HepG2 (cell line): ENCODE data around the gene PBX2. TPM values are rescaled to one million over a fixed set of nuclear protein-coding genes. Genes with fewer than 3 reads are reported as not detected.

Experiments
- ATAC-seq: fragments of 200-7000 bp; cut with Tn5 transposase; 3 replicates; pipeline ENCODE4 v1.9.1; 2020; ENCODE audit warnings: mild to moderate bottlenecking, moderate library complexity
- BruUV-seq: library from RNA; stranded (reverse); fragments of 400-500 nt; replicated peaks from 2 replicates; lab custom pipeline; 2021; lab: Mats Ljungman, UMichigan
- CTCF ChIA-PET: fragments of 300-600 bp; formaldehyde crosslinking; extraction: SDS; loops from one replicate; lab custom pipeline; 2021; ENCODE audit warnings: low total read pairs, inconsistent platforms, low intra/inter-chr PET ratio; lab: Yijun Ruan, JAX
- POLR2A ChIA-PET: fragments of 350-600 bp; sonication (Branson Sonifier 250); formaldehyde crosslinking; loops from one replicate; lab custom pipeline; 2020; ENCODE audit warnings: antibody characterized with exemption, inconsistent platforms; lab: Yijun Ruan, JAX
- DNase-seq: peaks from one replicate; pipeline ENCODE4 v3.0.0-alpha.2; 2015; ENCODE audit warnings: low spot score
- FAIRE-seq: peaks from 3 replicates; lab custom pipeline; 2011; peaks lifted over from hg19 to GRCh38; lab: Jason Lieb, UNC
- H2AFZ ChIP-seq: one replicate; pipeline ENCODE4 v1.6.1; 2011; ENCODE audit warnings: low read length, inconsistent platforms
- H3K27ac ChIP-seq: fragments of 300-600 bp; 3 replicates; pipeline ENCODE4 v1.8.0; 2011; ENCODE audit warnings: mixed run types, mild to moderate bottlenecking, mixed read lengths, low read length, inconsistent platforms; ENCODE audit not compliant: insufficient read depth; ENCODE audit errors: extremely low read length
- H3K27me3 ChIP-seq, 2 experiments: fragments of 200-600 bp in 1 of 2; 2 replicates in 1 of 2; 3 replicates in 1 of 2; pipeline versions ENCODE4 v1.6.0 to v1.8.0; 2011; ENCODE audit warnings: low read length in 2 of 2, mild to moderate bottlenecking in 2 of 2, moderate library complexity in 2 of 2, inconsistent platforms in 1 of 2; ENCODE audit not compliant: insufficient read depth in 2 of 2, control insufficient read depth in 1 of 2
- H3K36me3 ChIP-seq, 2 experiments: fragments of 200-600 bp in 1 of 2; replicated peaks in 1 of 2; 2 replicates in 1 of 2; 3 replicates in 1 of 2; pipeline versions ENCODE4 v1.5.1 to v1.8.0; 2011; ENCODE audit warnings: low read length in 2 of 2, inconsistent platforms in 1 of 2; ENCODE audit not compliant: insufficient read depth in 2 of 2, control insufficient read depth in 1 of 2
- H3K4me1 ChIP-seq: 2 replicates; pipeline ENCODE4 v1.5.1; 2012; ENCODE audit warnings: low read length, inconsistent platforms; ENCODE audit not compliant: insufficient read depth
- H3K4me2 ChIP-seq: 2 replicates; pipeline ENCODE4 v1.6.0; 2011; ENCODE audit warnings: low read depth, low read length, inconsistent platforms
- H3K4me3 ChIP-seq, 3 experiments: fragments of 200-600 bp in 1 of 3; sonication (generic), shearing (Covaris generic) in 1 of 3; replicated peaks in 1 of 3; 2 replicates each; pipeline ENCODE4 v1.5.1; 2011 to 2016; ENCODE audit warnings: low read length in 3 of 3, inconsistent platforms in 2 of 3, low read depth in 2 of 3, mild to moderate bottlenecking in 2 of 3, control low read depth in 1 of 3, mixed read lengths in 1 of 3; ENCODE audit not compliant: insufficient read depth in 1 of 3
- H3K79me2 ChIP-seq: one replicate; pipeline ENCODE4 v1.6.1; 2011; ENCODE audit warnings: low read length, inconsistent platforms; ENCODE audit not compliant: insufficient read depth
- H3K9ac ChIP-seq: 2 replicates; pipeline ENCODE4 v1.6.0; 2011; ENCODE audit warnings: mild to moderate bottlenecking, low read depth, low read length, inconsistent platforms; ENCODE audit not compliant: insufficient read depth
- H3K9me3 ChIP-seq: 2 replicates; pipeline ENCODE4 v1.5.1; 2012; ENCODE audit warnings: mild to moderate bottlenecking, low read length
- H4K20me1 ChIP-seq: 2 replicates; pipeline ENCODE4 v1.6.0; 2011; ENCODE audit warnings: inconsistent platforms, mild to moderate bottlenecking, low read length, moderate library complexity; ENCODE audit not compliant: insufficient read depth
- BHLHE40 ChIP-seq: IDR thresholded peaks from 2 replicates; pipeline ENCODE4 v1.6.1; 2011; ENCODE audit warnings: low read length, improper control_type of control experiment
- MED1 ChIP-seq: sonication (generic); formaldehyde crosslinking; IDR thresholded peaks from 2 replicates; pipeline ENCODE4 v1.4.0; 2020; ENCODE audit warnings: missing genetic modification reagents
- NONO ChIP-seq, 2 experiments: fragments of 450-650 bp in 1 of 2; sonication (generic) in 1 of 2; formaldehyde crosslinking in 1 of 2; IDR thresholded peaks in 1 of 2; conservative IDR thresholded peaks in 1 of 2; 2 replicates each; pipeline versions ENCODE4 v1.6.1 to v1.8.0; 2017 to 2022; ENCODE audit warnings: mild to moderate bottlenecking in 1 of 2, missing genetic modification reagents in 1 of 2, moderate library complexity in 1 of 2
- PCBP2 ChIP-seq: fragments of 200-400 bp; formaldehyde crosslinking; optimal IDR thresholded peaks from 2 replicates; pipeline ENCODE3; 2018; ENCODE audit warnings: low read length, low read depth; ENCODE audit not compliant: poor library complexity, severe bottlenecking
- RARG ChIP-seq: sonication (generic); formaldehyde crosslinking; IDR thresholded peaks from 2 replicates; pipeline ENCODE4 v1.4.0; 2020; ENCODE audit warnings: low read depth, mild to moderate bottlenecking, missing genetic modification reagents
- SETDB1 ChIP-seq: sonication (generic); formaldehyde crosslinking; IDR thresholded peaks from 2 replicates; pipeline ENCODE4 v1.5.1; 2020; ENCODE audit warnings: missing genetic modification reagents, mild to moderate bottlenecking, borderline replicate concordance
- SMC3 ChIP-seq: IDR thresholded peaks from 2 replicates; pipeline ENCODE4 v1.6.1; 2011; ENCODE audit warnings: low read length, improper control_type of control experiment
- ZNF468 ChIP-seq: sonication (generic); formaldehyde crosslinking; IDR thresholded peaks from 2 replicates; pipeline ENCODE4 v1.8.0; 2022; ENCODE audit warnings: mild to moderate bottlenecking, moderate library complexity, missing genetic modification reagents
- ZNF761 ChIP-seq: sonication (generic); formaldehyde crosslinking; conservative IDR thresholded peaks from 2 replicates; pipeline ENCODE4 v1.4.0; 2020; ENCODE audit warnings: mild to moderate bottlenecking, missing genetic modification reagents
- WGBS: methylation state at CpG from one replicate; pipeline ENCODE4 v1.1.6; 2017; ENCODE audit warnings: low lambda C conversion rate; 5-methylcytosine and 5-hydroxymethylcytosine counted together
- in situ Hi-C: cut with HindIII; loops from 2 replicates; pipeline ENCODE4 v1.10.0; 2017; ENCODE audit warnings: low pct_unique_long_range_greater_than_20kb; ENCODE audit not compliant: extremely low pct_ligation_motif_present
- intact Hi-C: fragments of 100-400 bp; cut with micrococcal nuclease; formaldehyde crosslinking; loops from one replicate; pipeline ENCODE4 v1.10.0; 2022; ENCODE audit not compliant: unreplicated experiment
- polyA plus RNA-seq, 8 experiments: library from polyadenylated mRNA; depleted of rRNA in 3 of 8; stranded (reverse) in 7 of 8; unstranded in 1 of 8; fragments of >200 nt; fragmentation: Illumina TruSeq in 4 of 8; extraction: Trizol in 4 of 8; gene quantifications; 2 replicates each; pipeline versions ENCODE4 v1.2.1 to v1.2.3, GENCODE V29; 2011 to 2016; ENCODE audit warnings: low read depth in 4 of 8, missing spikeins in 1 of 8, mixed read lengths in 1 of 8; ENCODE audit not compliant: insufficient read depth in 1 of 8
- total RNA-seq, 5 experiments: library from RNA; depleted of rRNA; stranded (reverse); fragments of >200 nt; fragmentation: Illumina TruSeq; extraction: Trizol; gene quantifications; 2 replicates each; pipeline ENCODE4 v1.2.3, GENCODE V29; 2016; ENCODE audit warnings: low read depth in 1 of 5
- TF ChIP-seq, protein P1 (sequence below): sonication (generic); formaldehyde crosslinking; IDR thresholded peaks from 2 replicates; pipeline ENCODE4 v1.4.0; 2020; ENCODE audit warnings: mild to moderate bottlenecking, missing genetic modification reagents
- TF ChIP-seq, protein P2 (sequence below), 2 experiments: sonication (generic) in 1 of 2; formaldehyde crosslinking in 1 of 2; IDR thresholded peaks; 2 replicates each; pipeline versions ENCODE4 v1.4.0 to v1.6.1; 2018 to 2020; ENCODE audit warnings: missing genetic modification reagents in 2 of 2, borderline replicate concordance in 1 of 2, low read depth in 1 of 2, mild to moderate bottlenecking in 1 of 2, missing biosample characterization in 1 of 2

PBX2 gene
- total and polyA plus RNA-seq, 2 of the 13 experiments (the other 11 are each of a cell fraction or from before 2014, with no cell fraction given), result 42.3 to 77.8 TPM

DNA sequence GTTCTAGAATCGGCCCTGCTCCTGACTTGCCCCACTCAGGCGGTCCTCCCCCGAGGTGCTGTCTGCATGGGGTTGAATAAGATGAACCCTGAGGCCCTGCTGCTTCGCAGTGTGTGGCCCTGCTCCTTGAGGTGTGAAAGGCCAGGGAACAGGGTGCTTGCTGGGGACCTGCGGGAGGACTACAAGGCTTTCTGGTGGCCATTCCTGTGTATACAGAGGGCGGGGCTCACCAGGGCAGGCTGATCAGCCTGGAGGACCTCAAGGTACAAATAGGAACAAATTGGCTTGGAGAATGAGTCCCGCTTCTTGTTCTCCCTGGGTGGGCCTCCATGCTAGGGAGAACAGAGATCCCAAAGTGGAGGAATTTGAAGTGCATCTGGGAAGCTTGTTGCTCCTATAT is 28.2 kb upstream of the PBX2 start:
- ATAC-seq (no peak), FAIRE-seq (no peak), DNase-seq (no peak)
- no peaks in the 10 kb centered on the region for H3K9me3 ChIP-seq
- in situ Hi-C loops (no loop called here), intact Hi-C loops (no loop called here)
- H3K4me2 ChIP-seq, result no peak overlapping the region
- no peaks in the 10 kb centered on the region for H3K79me2 ChIP-seq
- no peak overlapping the region for H3K9ac ChIP-seq
- H3K4me3 ChIP-seq, result no peak overlapping the region
- no peaks in the 10 kb centered on the region for H3K36me3 ChIP-seq
- BruUV-seq, result no TSS peak
- 11% methylated on average over 6 of the region's 7 CpGs for WGBS
- H4K20me1 ChIP-seq, result no peaks in the 10 kb centered on the region
- TF ChIP-seq NONO (IDR thresholded peaks at IDR 0.05) (no peak), NONO (CRISPR knock-in tag; conservative IDR thresholded peaks at IDR 0.05) (no peak), PCBP2 (no peak), ZNF761 (CRISPR knock-in tag) (no peak), SMC3 (no peak), MED1 (CRISPR knock-in tag) (no peak), BHLHE40 (no peak), RARG (CRISPR knock-in tag) (no peak), SETDB1 (no peak), ZNF468 (CRISPR knock-in tag) (no peak)
- TF ChIP-seq, protein P1, sequence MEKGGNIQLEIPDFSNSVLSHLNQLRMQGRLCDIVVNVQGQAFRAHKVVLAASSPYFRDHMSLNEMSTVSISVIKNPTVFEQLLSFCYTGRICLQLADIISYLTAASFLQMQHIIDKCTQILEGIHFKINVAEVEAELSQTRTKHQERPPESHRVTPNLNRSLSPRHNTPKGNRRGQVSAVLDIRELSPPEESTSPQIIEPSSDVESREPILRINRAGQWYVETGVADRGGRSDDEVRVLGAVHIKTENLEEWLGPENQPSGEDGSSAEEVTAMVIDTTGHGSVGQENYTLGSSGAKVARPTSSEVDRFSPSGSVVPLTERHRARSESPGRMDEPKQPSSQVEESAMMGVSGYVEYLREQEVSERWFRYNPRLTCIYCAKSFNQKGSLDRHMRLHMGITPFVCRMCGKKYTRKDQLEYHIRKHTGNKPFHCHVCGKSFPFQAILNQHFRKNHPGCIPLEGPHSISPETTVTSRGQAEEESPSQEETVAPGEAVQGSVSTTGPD (CRISPR knock-in tag), result no peak
- TF ChIP-seq, protein P2, sequence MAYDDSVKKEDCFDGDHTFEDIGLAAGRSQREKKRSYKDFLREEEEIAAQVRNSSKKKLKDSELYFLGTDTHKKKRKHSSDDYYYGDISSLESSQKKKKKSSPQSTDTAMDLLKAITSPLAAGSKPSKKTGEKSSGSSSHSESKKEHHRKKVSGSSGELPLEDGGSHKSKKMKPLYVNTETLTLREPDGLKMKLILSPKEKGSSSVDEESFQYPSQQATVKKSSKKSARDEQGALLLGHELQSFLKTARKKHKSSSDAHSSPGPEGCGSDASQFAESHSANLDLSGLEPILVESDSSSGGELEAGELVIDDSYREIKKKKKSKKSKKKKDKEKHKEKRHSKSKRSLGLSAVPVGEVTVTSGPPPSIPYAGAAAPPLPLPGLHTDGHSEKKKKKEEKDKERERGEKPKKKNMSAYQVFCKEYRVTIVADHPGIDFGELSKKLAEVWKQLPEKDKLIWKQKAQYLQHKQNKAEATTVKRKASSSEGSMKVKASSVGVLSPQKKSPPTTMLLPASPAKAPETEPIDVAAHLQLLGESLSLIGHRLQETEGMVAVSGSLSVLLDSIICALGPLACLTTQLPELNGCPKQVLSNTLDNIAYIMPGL (CRISPR knock-in tag; IDR thresholded peaks at IDR 0.05; ENCODE audit: borderline replicate concordance in 1 of 2, low read depth in 1 of 2), result no peak
- TF ChIP-seq, all 625 proteins: peak for 0
- H3K27me3 ChIP-seq, result peaks cover 11 to 75% of the 10 kb centered on the region in 2 experiments; a peak in 4 of 5 replicates
- no peak overlapping the region for H3K27ac ChIP-seq
- POLR2A ChIA-PET, result no interaction called here
- no peak overlapping the region for H2AFZ ChIP-seq
- CTCF ChIA-PET, result no interaction called here
- no peaks in the 10 kb centered on the region for H3K4me1 ChIP-seq
